ENCODE data around the gene ZNF436. TPM values are rescaled to one million over a fixed set of nuclear protein-coding genes. Genes with fewer than 3 reads are reported as not detected.

Gene ZNF436
- total and polyA plus RNA-seq, 2 of the 13 experiments (the other 11 are each of a cell fraction or from before 2014, with no cell fraction given), result 4.3 to 9.9 TPM

- TF ChIP-seq ZBTB10 (CRISPR knock-in tag; IDR thresholded peaks at IDR 0.05; ENCODE audit: borderline replicate concordance) (peak; percentile 13; the same call in 1 of the 2 replicates), NCOA2 (CRISPR knock-in tag; IDR thresholded peaks at IDR 0.05) (no peak), EP300 (IDR thresholded peaks at IDR 0.05; ENCODE audit: low read depth in 2 of 2, low read length in 2 of 2) (peak in 1 of 2 experiments; percentile 42; a peak in 2 of 4 replicates), EP300 (CRISPR knock-in tag; IDR thresholded peaks at IDR 0.05; ENCODE audit: borderline replicate concordance) (peak; percentile 9; the same call in 1 of the 2 replicates), ZNF770 (CRISPR knock-in tag; IDR thresholded peaks at IDR 0.05) (peak; percentile 53; the same call in 1 of the 2 replicates), ZNF639 (CRISPR knock-in tag; conservative IDR thresholded peaks at IDR 0.05) (peak; percentile 83), NFRKB (IDR thresholded peaks at IDR 0.05) (peak; percentile 29; the same call in 1 of the 2 replicates), ZBTB43 (CRISPR knock-in tag; conservative IDR thresholded peaks at IDR 0.05) (peak; percentile 44), REPIN1 (CRISPR knock-in tag; IDR thresholded peaks at IDR 0.05; ENCODE audit: borderline replicate concordance, low read depth) (peak; percentile 80), HHEX (CRISPR knock-in tag; IDR thresholded peaks at IDR 0.05) (no peak), PHB2 (IDR thresholded peaks at IDR 0.05; ENCODE audit: partially characterized antibody) (no peak), NFKB2 (CRISPR knock-in tag; IDR thresholded peaks at IDR 0.05; ENCODE audit: borderline replicate concordance) (peak; percentile 64; the same call in 1 of the 2 replicates), JUN (CRISPR knock-in tag; IDR thresholded peaks at IDR 0.05) (no peak), MEF2D (CRISPR knock-in tag; IDR thresholded peaks at IDR 0.05) (no peak; the same call in 1 of the 2 replicates), ZMAT3 (CRISPR knock-in tag; conservative IDR thresholded peaks at IDR 0.05) (0 out of 2 replicates have a peak, but pooled peaks have one; percentile 24), ZNF264 (CRISPR knock-in tag; IDR thresholded peaks at IDR 0.05) (peak; percentile 61), PPARG (CRISPR knock-in tag; conservative IDR thresholded peaks at IDR 0.05) (no peak; the same call in 1 of the 2 replicates), THAP7 (CRISPR knock-in tag; IDR thresholded peaks at IDR 0.05) (peak; percentile 23; the same call in 1 of the 2 replicates), MBNL3 (CRISPR knock-in tag; conservative IDR thresholded peaks at IDR 0.05) (no peak), CREB3 (CRISPR knock-in tag; IDR thresholded peaks at IDR 0.05) (0 out of 2 replicates have a peak, but pooled peaks have one; percentile 42)
Observed at GRCh38 chr1:23344111-23344986, 25.3 kb downstream of the ZNF436 start, which contains the start of gene HNRNPR (continued).

Data from HepG2 (cell line).